ENCODE data around the gene EGFL7. TPM values are rescaled to one million over a fixed set of nuclear protein-coding genes. Genes with fewer than 3 reads are reported as not detected.

The EGFL7 gene
- total RNA-seq, 1 donor from 2014 or later, result 56.2 TPM

DNA sequence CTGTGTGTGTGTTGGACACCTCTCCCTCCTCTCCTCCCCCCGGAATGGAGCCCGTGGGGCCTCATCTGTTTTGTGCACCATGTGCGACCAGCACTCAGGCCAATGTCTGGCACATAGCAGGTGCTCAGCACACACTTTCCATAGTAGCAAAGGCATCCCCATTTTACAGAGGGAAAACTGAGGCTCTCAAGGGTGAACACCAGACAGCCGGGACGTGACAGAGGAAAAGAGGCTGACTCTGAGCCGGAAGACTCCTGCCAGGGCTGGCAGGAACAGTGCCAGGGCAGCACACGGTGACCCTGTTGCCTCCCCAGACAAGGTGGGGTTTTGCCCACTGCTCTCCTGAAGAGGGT lies 26.4 kb downstream of the EGFL7 start:
- no peaks in the 10 kb centered on the region for H3K27me3 ChIP-seq (ENCODE audit: control insufficient read depth, insufficient read depth, low read length)
- H3K36me3 ChIP-seq (ENCODE audit: control insufficient read depth, insufficient read depth, low read length), result peaks cover 1% of the 10 kb centered on the region
- no peak overlapping the region for H3K4me3 ChIP-seq (ENCODE audit: low read depth, low read length)
- TF ChIP-seq, protein P1, sequence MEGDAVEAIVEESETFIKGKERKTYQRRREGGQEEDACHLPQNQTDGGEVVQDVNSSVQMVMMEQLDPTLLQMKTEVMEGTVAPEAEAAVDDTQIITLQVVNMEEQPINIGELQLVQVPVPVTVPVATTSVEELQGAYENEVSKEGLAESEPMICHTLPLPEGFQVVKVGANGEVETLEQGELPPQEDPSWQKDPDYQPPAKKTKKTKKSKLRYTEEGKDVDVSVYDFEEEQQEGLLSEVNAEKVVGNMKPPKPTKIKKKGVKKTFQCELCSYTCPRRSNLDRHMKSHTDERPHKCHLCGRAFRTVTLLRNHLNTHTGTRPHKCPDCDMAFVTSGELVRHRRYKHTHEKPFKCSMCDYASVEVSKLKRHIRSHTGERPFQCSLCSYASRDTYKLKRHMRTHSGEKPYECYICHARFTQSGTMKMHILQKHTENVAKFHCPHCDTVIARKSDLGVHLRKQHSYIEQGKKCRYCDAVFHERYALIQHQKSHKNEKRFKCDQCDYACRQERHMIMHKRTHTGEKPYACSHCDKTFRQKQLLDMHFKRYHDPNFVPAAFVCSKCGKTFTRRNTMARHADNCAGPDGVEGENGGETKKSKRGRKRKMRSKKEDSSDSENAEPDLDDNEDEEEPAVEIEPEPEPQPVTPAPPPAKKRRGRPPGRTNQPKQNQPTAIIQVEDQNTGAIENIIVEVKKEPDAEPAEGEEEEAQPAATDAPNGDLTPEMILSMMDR (IDR thresholded peaks at IDR 0.05; ENCODE audit: insufficient read depth, low read length, poor library complexity, severe bottlenecking), result no peak
- no peak for DNase-seq (ENCODE audit: low read depth)

DNA sequence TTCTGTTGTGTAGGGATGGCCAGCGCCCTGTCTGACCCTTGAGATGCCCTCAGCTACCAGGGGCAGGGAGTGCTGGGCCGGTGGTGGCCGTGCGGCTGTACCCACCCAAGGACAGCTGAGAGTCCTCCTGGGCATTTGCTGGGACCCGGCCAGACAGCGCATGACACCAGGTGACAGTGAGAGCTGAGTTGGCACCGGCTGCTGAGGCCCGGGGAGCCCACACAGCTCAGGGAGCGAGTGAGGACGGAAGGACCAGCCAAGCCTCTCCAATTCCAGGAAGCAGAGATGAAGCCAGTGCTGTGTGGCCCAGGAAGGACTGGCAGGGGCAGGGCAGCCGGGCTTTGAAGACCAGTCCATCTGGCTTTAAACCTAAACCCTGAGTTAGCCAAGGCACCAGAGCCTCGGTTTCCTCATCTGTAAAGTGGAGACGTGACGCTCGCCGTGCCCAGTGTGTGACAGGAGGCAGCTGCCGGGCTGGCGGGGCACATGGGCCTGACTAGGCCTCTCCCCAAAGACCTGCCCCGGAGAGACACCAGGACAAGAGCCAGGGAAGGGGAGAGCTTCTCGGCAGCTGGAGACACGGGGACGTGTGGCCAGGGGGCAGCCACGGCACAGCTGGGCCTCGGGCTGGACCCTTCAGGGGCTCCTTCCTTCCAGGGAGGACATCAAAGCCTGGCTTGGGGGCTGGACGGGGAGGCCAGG lies 27.5 kb downstream of the EGFL7 start:
- Histone ChIP-seq H3K4me3 (ENCODE audit: low read depth, low read length) (no peak overlapping the region), H3K36me3 (ENCODE audit: control insufficient read depth, insufficient read depth, low read length) (no peaks in the 10 kb centered on the region), H3K27me3 (ENCODE audit: control insufficient read depth, insufficient read depth, low read length) (no peaks in the 10 kb centered on the region)
- DNase-seq (ENCODE audit: low read depth), result no peak
- TF ChIP-seq, protein P1 (IDR thresholded peaks at IDR 0.05; ENCODE audit: insufficient read depth, low read length, poor library complexity, severe bottlenecking), result no peak

DNA sequence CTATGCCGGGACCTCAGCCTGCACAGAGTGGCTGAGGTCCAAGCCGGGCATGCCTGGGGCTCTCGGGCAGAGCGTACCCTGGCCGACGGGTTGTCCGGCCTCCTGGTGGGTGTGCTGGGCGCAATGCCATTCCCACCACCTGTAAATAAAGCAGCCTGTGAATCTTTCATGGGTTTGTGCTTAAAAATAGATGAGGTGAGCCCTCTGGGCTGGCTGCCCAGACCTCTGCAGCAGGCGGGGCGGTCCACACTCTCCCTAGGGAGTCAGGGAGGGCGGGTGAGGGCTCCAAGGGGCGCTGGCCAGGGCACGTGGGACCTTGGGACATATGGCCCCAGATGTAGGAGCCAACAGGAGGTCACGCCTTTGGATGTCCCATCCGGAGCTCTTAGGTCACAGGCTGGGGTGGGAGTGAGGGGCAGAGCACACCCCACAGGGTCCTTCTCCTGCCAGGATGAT lies 28.1 kb downstream of the EGFL7 start:
- no peak overlapping the region for H3K4me3 ChIP-seq (ENCODE audit: low read depth, low read length)
- no peaks in the 10 kb centered on the region for H3K27me3 ChIP-seq (ENCODE audit: control insufficient read depth, insufficient read depth, low read length)
- no peak for DNase-seq (ENCODE audit: low read depth)
- no peaks in the 10 kb centered on the region for H3K36me3 ChIP-seq (ENCODE audit: control insufficient read depth, insufficient read depth, low read length)
- TF ChIP-seq, protein P1 (IDR thresholded peaks at IDR 0.05; ENCODE audit: insufficient read depth, low read length, poor library complexity, severe bottlenecking), result no peak

DNA sequence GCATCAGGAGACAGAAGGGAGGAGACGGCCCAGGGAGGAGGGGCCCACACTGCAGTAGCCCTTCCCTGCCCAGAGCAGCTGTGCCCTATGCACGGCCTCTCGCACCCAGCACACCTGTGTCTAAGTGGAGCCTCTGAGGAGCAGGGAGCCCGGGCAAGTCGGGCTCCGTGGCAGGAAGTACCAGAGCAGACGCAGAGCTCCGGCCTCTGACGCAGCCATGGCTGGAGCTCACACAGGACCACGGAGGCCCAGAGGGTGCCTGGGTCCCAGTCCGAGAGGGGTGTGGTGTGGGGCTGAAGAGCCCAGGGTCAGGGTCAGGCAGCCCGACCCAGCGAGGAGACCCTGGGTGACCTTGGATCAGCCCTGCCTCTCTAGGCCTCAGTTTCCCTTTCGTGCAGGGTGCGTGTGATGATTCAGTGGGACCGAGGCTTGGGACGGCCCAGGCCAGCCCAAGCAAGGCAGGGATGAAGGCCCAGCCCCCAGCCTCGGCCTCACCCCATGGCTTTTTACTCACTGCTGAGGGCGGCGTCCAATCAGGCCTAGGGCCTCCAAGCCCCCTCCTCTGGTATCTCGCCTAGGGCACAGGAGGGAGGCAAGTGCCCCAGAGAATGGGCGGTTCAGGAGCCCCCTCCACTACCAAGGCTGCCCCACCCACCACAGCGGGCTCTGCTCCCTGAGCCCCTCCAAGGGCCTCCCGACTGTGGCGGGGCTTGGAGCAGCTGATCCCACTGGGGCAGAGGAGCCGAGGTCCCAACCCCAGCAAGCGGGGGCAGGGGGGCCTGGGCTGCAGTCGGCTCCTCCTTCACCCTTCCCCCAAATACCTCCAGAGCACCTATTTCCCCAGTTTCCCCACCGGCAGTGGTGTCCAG lies 28.8 kb downstream of the EGFL7 start:
- H3K4me3 ChIP-seq (ENCODE audit: low read depth, low read length), result no peak overlapping the region
- no peaks in the 10 kb centered on the region for H3K36me3 ChIP-seq (ENCODE audit: control insufficient read depth, insufficient read depth, low read length)
- TF ChIP-seq, protein P1 (IDR thresholded peaks at IDR 0.05; ENCODE audit: insufficient read depth, low read length, poor library complexity, severe bottlenecking), result no peak
- no peaks in the 10 kb centered on the region for H3K27me3 ChIP-seq (ENCODE audit: control insufficient read depth, insufficient read depth, low read length)
- no peak for DNase-seq (ENCODE audit: low read depth)

DNA sequence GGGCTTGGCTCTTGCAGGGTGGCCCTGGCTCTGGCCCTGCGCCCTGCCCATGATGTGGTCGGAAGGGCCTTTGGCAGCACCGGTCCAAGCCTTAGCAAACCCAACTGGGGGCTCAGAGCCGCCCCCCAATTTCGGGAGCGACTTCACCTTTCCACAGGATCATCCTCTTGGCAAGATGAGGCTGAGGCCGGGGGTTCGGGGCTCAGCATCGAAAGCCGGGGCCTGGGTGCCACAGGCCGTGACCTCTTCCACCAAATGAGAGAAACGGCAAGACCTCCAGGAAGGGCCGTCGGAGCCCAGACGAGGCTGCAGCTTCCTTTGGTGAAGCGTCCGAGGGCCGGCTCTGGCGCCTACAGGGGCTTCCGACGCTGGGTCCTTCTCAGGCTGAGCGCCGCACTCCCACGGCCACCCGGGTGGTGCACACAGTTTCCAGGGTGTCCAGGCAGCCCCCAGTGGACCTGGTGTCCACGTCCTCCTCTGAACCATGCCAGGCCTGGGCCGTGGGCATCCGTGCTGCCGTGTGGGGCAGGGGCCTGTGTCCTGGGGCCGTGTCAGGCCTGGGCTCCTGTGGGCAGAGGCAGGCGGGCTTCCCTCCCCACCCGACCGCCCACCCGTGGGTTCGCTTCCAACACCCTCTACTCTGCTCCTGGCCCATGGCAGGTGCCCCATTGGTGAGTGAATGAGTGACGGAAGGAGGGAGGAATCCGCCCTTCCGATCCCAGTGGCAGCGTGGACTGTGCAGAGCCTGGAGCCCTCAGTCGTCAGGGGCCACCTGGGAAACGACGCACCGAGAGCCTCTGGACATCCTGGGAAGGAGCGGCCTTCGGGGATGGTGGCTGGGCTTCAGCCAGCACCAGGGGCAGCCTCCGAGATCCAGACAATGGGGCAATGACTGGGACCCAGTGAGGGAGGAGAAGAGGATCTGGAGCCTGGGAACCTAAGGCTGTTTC lies 29.7 kb downstream of the EGFL7 start:
- Histone ChIP-seq H3K36me3 (ENCODE audit: control insufficient read depth, insufficient read depth, low read length) (no peaks in the 10 kb centered on the region), H3K27me3 (ENCODE audit: control insufficient read depth, insufficient read depth, low read length) (peaks cover under 1% of the 10 kb centered on the region), H3K4me3 (ENCODE audit: low read depth, low read length) (no peak overlapping the region)
- DNase-seq (ENCODE audit: low read depth), result no peak
- TF ChIP-seq, protein P1 (IDR thresholded peaks at IDR 0.05; ENCODE audit: insufficient read depth, low read length, poor library complexity, severe bottlenecking), result no peak

Data from kidney epithelial cell (primary cell).